ENCODE data around the gene C1QTNF9.
"Not testable (repeated sequence)": the region's sequence is repeated elsewhere in the genome, so short reads cannot be mapped to it uniquely, and the experiment has no call there.

Gene C1QTNF9

DNA sequence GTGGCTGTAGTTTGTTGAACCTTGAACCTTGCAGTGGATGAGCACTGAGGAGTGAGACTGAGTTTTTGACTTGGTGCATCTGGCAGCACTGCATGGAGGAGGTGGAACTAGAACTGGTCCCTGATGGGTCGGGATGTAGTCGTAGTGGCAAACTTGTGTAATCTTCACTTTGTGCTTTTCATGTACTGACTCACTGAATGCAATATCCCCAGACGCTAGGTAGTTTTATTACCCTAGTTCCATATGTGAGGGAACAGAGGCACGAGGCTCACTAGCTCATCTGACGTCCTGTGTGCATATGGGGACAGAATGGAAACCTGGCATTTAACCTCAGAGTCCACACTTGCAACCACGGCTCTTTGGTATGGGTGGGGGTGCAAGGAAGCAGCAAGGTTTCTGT is 10.3 kb downstream of the C1QTNF9 start:
- in situ Hi-C loops (cut with MboI; ENCODE audit: low sequenced_read_pairs) = not testable (repeated sequence)

DNA sequence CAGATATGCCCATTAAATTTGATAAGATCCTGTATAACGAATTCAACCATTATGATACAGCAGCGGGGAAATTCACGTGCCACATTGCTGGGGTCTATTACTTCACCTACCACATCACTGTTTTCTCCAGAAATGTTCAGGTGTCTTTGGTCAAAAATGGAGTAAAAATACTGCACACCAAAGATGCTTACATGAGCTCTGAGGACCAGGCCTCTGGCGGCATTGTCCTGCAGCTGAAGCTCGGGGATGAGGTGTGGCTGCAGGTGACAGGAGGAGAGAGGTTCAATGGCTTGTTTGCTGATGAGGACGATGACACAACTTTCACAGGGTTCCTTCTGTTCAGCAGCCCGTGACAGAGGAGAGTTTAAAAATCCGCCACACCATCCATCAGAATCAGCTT is 12.0 kb downstream of the C1QTNF9 start:
- in situ Hi-C loops (cut with MboI; ENCODE audit: low sequenced_read_pairs) = not testable (repeated sequence)

DNA sequence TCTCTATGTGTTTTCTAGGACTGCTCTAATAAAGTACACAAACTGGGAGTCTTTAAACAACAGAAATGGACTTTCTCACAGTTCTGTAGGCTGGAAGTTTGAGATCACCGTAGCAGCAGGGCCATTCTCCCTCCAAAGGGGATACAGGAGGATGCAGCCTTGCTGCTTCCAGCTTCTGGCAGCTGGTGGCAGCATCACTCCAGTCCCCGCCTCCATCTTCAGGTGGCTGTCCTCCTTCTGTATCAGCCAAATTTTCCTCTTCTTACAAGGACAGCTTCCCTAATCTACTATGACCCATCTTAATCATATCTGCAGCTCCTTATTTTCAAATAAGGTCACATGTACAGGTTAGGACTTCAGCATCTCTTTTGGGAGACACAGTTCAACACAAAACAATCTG is 13.1 kb downstream of the C1QTNF9 start:
- in situ Hi-C loops (cut with MboI; ENCODE audit: low sequenced_read_pairs) = not testable (repeated sequence)

DNA sequence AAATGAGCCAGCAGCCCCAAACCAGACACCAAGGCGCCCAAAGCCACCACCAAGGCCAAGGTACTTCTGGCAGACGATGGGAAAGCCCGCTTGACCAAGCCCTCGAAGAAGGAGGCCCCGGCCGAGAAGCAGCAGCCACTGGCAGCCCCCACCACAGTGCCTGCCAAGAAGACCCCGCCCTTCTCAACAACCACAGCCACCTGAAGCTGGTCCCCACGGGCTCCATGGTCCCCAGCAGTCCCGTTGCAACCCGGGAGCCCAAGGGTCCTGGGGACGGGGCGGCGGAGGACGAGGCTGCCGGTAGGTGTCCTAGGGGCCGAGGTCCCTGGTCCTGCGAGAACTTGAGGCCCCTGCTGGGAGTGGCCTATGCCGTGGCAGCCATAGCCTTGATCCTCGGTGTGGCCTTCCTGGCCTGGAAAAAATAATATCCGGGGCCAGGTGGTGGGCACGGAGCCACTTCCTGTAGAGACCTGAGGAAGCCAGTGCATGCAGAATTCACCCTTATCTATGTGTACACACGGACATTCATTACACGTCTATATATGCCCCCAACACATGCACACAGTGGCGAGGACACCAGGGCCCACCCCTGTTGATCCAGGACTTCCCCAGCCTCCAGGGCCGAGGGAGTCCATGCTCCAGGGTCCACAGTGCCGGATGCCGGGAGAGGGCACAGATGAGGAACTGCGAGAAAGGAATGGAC is 13.8 kb downstream of the C1QTNF9 start:
- in situ Hi-C loops (cut with MboI; ENCODE audit: low sequenced_read_pairs) = no loop called here

DNA sequence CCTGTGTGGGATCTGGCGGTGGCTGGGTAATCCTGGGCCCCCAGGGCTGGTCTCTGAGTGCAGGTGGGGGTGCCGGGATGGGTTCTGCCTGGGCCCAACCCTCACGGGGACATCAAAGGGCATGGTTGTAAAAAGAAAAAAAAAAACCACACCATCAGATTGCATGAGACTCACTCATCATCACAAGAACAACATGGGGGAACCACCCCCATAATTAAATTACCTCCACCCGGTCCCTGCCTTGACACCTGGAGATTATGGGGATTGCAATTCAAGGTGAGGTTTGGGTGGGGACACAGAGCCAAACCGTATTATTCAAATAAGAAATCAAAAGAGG is 14.3 kb downstream of the C1QTNF9 start:
- in situ Hi-C loops (cut with MboI; ENCODE audit: low sequenced_read_pairs) = no loop called here

DNA sequence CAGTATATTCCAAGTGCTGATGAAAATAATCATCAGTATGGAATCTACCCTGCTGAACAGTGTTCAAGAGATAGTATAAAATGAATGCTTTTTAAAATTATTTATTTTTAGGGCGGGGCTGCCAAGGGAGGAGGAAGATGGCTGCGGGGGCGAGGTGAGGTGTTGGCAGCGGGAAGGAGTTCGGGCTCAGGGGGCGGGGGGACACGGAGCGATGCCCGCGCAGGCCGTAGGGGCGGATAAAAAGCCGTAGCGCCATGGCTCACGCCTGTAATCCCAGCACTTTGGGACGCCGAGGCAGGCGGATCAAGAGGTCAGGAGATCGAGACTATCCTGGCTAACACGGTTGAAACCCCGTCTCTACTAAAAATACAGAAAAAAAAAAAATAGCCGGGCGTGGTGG is 18.2 kb downstream of the C1QTNF9 start:
- in situ Hi-C loops (cut with MboI; ENCODE audit: low sequenced_read_pairs) = not testable (repeated sequence)

DNA sequence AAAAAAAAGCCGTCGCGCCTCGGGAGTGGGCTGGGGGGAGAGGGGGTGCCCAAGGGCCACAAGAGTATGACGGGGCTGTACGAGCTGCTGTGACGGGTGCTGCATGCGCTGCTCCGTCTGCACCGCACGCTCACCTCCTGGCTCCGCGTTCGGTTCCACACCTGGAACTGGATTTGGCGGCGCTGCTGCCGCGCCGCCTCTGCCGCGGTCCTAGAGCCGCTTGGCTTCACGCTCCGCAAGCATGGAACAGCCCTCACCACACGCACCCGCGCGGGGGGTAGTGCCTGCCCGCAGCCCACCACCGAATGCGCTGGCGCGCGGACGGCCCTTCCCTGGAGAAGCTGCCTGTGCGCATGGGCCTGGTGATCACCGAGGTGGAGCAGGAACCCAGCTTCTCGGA is 18.8 kb downstream of the C1QTNF9 start:
- in situ Hi-C loops (cut with MboI; ENCODE audit: low sequenced_read_pairs) = no loop called here

DNA sequence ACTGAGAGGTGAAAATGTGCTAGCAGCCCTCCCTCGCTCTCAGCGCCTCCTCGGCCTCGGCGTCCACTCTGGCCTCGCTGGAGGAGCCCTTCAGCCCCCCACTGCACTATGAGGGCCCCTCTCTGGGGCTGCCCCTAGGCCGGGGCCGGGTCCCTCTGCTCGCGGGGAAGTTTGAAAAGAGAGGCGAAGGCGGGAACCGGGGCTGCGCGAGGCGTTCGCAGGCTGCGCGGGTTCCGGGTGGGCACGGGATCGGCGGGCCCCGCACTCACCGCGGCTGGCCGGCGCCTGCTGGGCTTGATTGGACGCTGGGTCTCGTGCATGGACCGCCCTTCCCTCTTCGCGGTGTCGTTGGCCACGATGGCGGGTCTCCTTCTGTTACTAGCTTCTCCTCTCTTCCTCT is 29.3 kb downstream of the C1QTNF9 start:
- in situ Hi-C loops (cut with MboI; ENCODE audit: low sequenced_read_pairs) = no loop called here

DNA sequence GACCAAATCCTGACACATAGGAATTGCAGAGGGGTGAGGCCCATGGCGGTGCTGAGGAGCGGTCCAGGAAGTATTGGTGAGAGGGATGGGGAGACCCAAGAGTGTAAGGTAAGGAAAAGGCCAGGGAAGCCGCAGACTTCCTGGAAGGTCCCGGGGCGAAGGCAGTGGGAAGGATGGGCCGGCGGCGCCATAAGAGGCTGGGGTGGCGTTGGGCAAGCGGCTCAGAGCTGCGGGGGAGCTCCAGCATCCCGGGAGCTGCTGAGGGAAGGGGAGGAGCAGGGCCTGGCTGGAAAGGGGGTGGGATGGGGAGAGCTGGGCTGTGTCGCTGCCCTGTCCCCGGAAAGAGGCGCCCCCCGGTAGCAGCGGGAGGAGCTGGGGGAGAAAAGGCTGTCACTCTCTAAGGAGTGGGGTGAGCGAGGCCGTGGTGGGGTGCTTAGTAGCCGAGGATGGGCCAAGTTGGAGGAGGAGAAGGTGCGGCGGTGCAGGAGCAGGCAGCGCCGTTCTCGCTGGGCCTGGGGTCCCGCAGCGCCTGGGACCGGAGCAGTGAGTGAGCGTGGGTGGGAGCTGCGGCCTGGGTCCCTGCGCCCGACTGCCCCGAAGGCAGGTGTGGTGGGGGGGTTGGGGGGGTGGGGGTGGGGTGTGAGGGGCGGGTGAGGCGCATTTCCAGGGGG is 30.7 kb downstream of the C1QTNF9 start:
- in situ Hi-C loops (cut with MboI; ENCODE audit: low sequenced_read_pairs) = no loop called here

DNA sequence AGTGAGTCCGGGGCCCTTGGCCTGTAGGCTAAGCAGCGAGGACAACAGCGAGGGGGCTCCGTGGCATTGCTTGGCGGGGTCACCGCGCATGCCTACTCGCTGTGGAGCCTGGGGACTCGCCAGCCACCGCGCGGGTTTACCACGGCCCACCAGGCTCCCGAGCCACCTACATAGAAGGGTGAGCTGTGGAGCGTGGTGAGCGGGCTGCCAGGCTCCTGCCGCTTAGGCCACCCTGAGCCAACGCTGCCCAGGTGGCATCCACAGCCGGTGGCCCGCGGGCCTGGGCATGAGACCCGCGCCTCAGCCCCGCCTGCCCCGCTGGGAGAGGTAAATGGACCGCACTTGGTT is 31.2 kb downstream of the C1QTNF9 start:
- in situ Hi-C loops (cut with MboI; ENCODE audit: low sequenced_read_pairs) = no loop called here

DNA sequence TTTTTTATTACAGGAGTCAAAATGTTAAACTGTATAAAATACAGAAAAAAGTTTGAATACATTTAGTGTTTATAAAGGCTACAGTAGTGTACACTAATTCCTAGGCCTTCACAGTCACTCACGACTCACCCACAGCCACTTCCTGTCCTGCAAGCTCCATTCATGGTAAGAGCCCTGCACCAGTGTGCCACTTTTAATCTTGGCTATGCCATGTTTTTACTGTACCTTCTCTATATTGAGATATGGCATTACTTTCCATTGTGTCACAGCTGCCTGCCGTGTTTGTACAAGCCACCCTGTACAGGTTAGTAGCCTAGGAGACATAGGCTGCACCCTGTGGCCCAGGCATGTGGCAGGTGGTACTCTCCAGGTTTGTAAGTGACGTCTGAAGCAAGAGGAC is 32.1 kb downstream of the C1QTNF9 start:
- in situ Hi-C loops (cut with MboI; ENCODE audit: low sequenced_read_pairs) = no loop called here

DNA sequence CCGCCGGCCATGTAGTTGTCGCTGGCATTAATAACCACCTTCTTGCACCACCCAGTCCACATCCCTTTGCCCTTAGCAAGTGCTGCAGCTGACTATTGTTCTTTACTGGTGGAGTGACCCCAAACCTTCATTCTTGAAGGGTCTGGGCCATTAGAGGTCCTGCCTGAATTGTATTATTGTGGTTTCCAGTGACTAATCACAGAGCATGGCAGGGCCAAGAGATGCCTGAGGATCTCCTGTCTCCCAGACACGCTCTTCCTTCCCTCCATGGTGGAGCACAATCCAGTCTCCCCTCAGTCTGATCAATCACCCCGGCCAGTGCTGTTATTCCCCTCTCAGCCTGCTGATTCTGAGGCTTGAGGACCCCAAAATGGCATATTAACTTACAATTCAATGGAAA is 39.0 kb downstream of the C1QTNF9 start:
- in situ Hi-C loops (cut with MboI; ENCODE audit: low sequenced_read_pairs) = no loop called here

DNA sequence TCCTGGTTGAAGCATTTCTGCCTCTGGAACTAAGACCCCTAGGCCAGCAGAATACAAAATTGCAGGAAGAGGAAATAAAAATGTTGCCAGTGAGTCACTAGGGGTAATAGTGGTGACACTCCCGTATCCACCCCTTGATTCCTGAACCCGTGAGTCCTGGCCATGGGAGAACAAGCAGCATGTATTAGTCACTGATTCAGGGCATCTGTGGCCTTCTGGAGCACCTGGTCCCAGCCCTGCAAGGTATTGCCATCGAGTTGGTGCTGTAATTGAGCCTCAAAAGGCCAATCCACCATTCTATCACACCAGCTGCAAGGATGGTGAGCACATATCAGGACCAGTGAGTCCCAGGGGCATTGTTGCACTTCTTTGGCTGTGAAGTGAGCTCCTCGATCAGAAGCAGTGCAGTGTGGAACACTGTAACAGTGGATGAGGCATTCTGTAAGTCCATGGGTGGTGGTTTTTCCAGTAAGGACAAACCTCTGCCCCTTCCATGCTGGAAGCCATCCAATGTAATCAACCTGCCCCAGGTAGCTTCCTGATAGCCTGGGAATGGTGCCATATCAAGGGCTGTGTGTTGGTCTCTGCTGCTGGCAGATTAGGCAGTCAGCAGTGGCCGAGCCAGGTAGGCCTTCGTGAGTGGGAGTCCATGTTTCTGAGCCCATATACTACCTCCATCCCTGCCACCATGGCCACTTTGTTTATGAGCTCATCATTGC is 39.6 kb downstream of the C1QTNF9 start:
- in situ Hi-C loops (cut with MboI; ENCODE audit: low sequenced_read_pairs) = no loop called here

DNA sequence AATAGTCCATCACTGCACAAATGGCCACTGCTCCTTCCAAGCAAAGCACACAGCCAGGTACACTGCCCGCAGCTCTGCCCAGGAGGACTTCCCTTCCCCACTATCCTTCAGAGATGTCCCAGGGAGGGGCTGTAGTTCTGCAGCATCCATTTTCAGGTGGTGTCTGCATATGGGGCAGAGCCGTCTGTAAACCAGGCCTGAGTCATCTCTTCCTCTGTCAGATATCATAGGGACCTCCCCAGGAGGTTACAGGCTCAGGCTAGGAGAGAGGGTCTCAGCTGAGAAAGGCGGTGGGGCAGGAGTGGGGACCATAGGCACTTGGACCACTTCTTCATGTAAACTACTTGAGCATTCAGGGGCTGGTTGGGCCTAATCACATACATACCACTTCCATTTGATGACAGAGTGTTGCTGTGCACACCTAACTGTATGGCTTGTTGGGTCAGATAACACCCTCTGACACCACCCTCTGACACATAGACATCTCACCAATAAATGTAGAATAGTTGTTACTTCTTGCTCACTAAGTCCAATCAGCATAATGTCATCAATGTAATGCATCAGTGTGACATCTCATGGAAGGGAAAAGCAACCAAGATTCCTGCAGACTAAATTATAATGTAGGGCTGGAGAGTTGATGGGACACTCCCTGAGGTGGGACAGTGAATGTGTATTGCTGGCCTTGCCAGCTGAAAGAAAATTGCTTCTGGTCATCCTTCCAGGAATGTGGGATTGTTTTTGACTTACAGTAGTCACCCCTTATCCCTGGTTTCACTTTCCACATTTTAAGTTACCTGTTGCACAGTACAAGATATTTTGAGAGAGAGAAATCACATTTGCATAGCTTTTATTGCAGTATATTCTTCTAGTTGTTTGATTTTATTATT is 40.6 kb downstream of the C1QTNF9 start:
- in situ Hi-C loops (cut with MboI; ENCODE audit: low sequenced_read_pairs) = not testable (repeated sequence)

DNA sequence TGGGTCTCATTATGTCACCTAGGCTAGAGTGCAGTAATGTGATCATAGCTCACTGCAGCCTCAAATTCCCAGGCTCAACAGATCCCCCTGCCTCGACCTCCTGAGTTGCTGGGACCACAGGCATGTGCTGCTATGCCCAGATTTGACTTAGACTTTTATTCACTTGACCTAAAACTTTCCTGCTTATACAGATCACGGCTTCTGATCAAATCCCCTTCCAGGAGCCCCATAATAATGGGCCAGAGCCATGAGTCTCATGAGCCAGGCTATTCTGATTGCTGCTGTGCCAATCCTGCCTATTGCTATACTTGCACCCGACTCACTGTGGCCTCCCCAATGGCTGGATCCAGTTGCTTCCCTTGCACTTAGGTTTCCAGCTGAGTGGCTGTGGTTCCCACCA is 42.0 kb downstream of the C1QTNF9 start:
- in situ Hi-C loops (cut with MboI; ENCODE audit: low sequenced_read_pairs) = no loop called here

DNA sequence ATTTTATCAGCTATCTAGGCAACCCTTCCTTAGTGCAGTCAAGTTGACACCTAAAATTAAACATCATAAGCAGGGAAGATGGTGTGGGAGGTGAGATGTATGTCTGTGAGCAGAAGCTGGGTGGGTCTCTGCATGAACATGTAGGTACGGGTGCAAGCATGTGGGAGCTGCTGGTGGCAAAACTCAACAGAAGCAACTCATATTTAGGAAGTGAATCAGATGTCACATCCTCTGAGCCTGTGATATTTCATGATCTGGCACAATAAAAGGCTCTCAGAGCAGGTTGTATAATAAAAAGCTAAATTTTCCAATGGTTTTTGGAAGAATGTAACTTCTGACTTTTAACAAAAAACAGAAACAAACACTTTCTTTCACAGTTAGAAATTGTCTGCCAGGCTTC is 44.4 kb downstream of the C1QTNF9 start:
- in situ Hi-C loops (cut with MboI; ENCODE audit: low sequenced_read_pairs) = no loop called here

DNA sequence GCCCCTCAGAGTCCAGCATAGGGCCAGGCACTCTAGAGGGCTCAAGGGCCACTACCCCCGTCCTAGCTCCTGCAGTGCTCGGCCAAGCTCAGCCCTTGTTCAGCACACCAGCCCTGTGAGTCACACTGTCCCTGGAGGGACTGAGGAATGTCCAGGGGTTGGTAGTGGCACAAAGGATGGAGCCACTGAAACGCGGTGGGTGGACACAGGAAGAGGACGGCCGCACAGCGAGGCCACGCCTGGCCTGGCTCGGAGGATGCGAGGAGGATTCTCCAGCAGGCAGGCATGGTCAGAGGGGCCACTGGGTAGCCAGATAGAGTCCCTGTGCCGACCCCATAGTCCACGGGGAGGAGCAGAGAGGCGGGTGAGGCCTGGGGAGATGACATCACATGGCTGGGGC is 45.7 kb downstream of the C1QTNF9 start:
- in situ Hi-C loops (cut with MboI; ENCODE audit: low sequenced_read_pairs) = no loop called here

DNA sequence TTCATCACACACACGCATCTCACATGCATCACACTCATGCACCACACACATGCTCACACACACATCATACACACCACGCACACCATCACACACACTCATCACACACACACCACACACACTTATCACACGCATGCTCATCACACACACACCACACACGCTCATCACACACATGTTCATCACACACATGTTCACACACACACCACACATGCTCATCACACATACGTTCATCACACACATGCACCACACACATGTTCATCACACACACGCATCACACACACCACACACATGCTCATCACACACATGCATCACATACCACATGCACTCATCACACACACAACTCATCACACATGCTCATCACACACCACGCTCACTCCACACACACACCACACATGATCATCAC is 46.9 kb downstream of the C1QTNF9 start:
- in situ Hi-C loops (cut with MboI; ENCODE audit: low sequenced_read_pairs) = no loop called here

DNA sequence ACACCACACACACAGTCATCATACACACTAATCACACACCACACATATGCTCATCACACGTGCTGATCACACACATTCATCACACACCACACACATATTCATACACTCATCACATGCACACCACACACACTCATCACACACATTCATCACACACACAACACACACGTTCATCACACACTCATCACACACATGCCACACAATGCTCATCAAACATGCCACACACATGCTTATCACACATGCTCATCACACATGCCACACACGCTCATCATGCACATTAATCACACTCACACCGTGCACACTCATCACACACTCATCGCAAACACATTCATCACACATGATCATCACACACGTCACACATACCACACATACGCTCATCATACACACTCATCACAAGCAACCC is 47.5 kb downstream of the C1QTNF9 start:
- in situ Hi-C loops (cut with MboI; ENCODE audit: low sequenced_read_pairs) = no loop called here

DNA sequence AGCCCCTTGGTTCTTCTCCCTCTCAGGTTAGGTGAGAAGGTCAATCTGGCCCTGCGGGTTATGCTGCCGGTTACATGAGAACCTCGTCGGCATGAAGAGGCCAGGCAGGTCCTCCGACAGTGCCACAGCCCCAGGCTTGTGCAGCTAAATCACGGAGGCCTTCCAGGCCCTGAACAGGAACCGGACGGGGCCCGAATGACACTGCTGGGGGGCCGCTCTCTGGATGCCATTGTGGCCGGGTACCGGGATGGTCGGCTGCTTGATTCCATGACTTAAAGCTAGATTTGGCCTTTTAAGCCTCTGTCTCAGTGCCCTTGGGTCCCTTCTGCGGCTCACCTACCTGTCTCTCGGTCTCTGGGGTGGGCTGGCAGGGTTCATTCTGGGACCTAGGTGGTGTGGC is 48.4 kb downstream of the C1QTNF9 start:
- in situ Hi-C loops (cut with MboI; ENCODE audit: low sequenced_read_pairs) = no loop called here

DNA sequence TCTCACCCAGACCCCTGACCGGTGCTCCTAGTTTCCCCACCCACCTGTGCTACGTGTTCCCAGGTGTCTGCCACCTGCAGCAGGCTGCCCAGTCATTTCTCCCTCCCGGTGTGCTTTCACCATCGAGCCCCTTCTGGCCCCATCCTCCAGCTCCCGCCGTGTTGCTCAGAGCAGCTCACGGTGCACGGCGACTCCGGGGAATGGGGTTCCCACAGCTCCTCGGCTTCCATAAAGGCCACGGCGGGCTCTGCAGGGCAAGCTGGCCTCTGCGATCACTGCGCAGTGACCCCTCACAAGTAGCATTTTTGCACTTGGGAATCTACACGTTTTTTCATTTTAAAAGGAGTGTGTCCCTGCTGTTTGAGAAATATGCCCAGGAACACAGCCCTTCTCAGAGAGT is 49.5 kb downstream of the C1QTNF9 start:
- in situ Hi-C loops (cut with MboI; ENCODE audit: low sequenced_read_pairs) = not testable (repeated sequence)
